Liver (tissue), 9 donors: Measurements from ENCODE around the gene SMG6. TPM values are rescaled to one million over a fixed set of nuclear protein-coding genes. Genes with fewer than 3 reads are reported as not detected.

Experiments
- DNase-seq: peaks from one replicate; pipeline ENCODE4 v3.0.0-alpha.2; 2017; ENCODE audit warnings: low spot score
- H3K27ac ChIP-seq, 2 donors: one replicate each; pipeline ENCODE4 v1.7.0; 2013; ENCODE audit warnings: inconsistent platforms in 2 of 2, low read length in 2 of 2, control low read depth in 1 of 2, low read depth in 1 of 2, mild to moderate bottlenecking in 1 of 2
- H3K27me3 ChIP-seq, 4 donors: one replicate each; pipeline versions ENCODE4 v1.6.1 to v1.7.0; 2013; ENCODE audit warnings: low read length in 3 of 4, inconsistent platforms in 1 of 4, mild to moderate bottlenecking in 1 of 4, moderate library complexity in 1 of 4; ENCODE audit not compliant: control insufficient read depth in 4 of 4, insufficient read depth in 4 of 4
- H3K36me3 ChIP-seq, 4 donors: one replicate each; pipeline versions ENCODE4 v1.6.1 to v1.7.0; 2013; ENCODE audit warnings: low read length in 3 of 4, mild to moderate bottlenecking in 3 of 4, low read depth in 1 of 4, moderate library complexity in 1 of 4; ENCODE audit not compliant: control insufficient read depth in 4 of 4, insufficient read depth in 3 of 4
- H3K4me1 ChIP-seq, 4 donors: one replicate each; pipeline versions ENCODE4 v1.6.1 to v1.7.0; 2013; ENCODE audit warnings: low read length in 3 of 4, mild to moderate bottlenecking in 3 of 4, moderate library complexity in 1 of 4; ENCODE audit not compliant: control insufficient read depth in 4 of 4, insufficient read depth in 4 of 4
- H3K4me3 ChIP-seq, 3 donors: one replicate each; pipeline versions ENCODE4 v1.6.1 to v1.7.0; 2013; ENCODE audit warnings: low read length in 3 of 3, control low read depth in 1 of 3, low read depth in 1 of 3, mild to moderate bottlenecking in 1 of 3
- H3K9ac ChIP-seq, 2 donors: one replicate each; pipeline ENCODE4 v1.7.0; 2013; ENCODE audit warnings: low read length in 2 of 2, mild to moderate bottlenecking in 2 of 2, moderate library complexity in 2 of 2, control low read depth in 1 of 2, low read depth in 1 of 2
- H3K9me3 ChIP-seq, 4 donors: one replicate each; pipeline versions ENCODE4 v1.6.1 to v1.7.0; 2013; ENCODE audit warnings: low read length in 3 of 4; ENCODE audit not compliant: control insufficient read depth in 4 of 4
- EGR1 ChIP-seq, 2 donors: IDR thresholded peaks; 2 replicates each; pipeline ENCODE4 v1.6.1; 2016 to 2018; ENCODE audit warnings: antibody characterized with exemption in 2 of 2, low read depth in 2 of 2
- FOXA1 ChIP-seq: IDR thresholded peaks from 2 replicates; pipeline ENCODE4 v1.6.1; 2016; ENCODE audit warnings: antibody characterized with exemption
- FOXA2 ChIP-seq: IDR thresholded peaks from 2 replicates; pipeline ENCODE4 v1.6.1; 2016; ENCODE audit warnings: antibody characterized with exemption
- GABPA ChIP-seq, 2 donors: IDR thresholded peaks in 1 of 2; conservative IDR thresholded peaks in 1 of 2; 2 replicates each; pipeline ENCODE4 v1.6.1; 2016; ENCODE audit warnings: antibody characterized with exemption in 2 of 2, mild to moderate bottlenecking in 1 of 2, moderate library complexity in 1 of 2
- HNF4A ChIP-seq, 2 donors: conservative IDR thresholded peaks; 2 replicates each; pipeline ENCODE4 v1.6.1; 2016; ENCODE audit warnings: antibody characterized with exemption in 2 of 2, mild to moderate bottlenecking in 2 of 2
- HNF4G ChIP-seq: IDR thresholded peaks from 2 replicates; pipeline ENCODE4 v1.6.1; 2016; ENCODE audit warnings: antibody characterized with exemption
- JUND ChIP-seq, 2 donors: IDR thresholded peaks; 2 replicates each; pipeline ENCODE4 v1.6.1; 2016; ENCODE audit warnings: antibody characterized with exemption in 2 of 2
- NR2F2 ChIP-seq: IDR thresholded peaks from 2 replicates; pipeline ENCODE4 v1.6.1; 2016; ENCODE audit warnings: antibody characterized with exemption
- RAD21 ChIP-seq, 2 donors: IDR thresholded peaks; 2 replicates each; pipeline ENCODE4 v1.6.1; 2016; ENCODE audit warnings: antibody characterized with exemption in 2 of 2, mild to moderate bottlenecking in 2 of 2
- RXRA ChIP-seq, 2 donors: IDR thresholded peaks; 2 replicates each; pipeline ENCODE4 v1.6.1; 2017 to 2018; ENCODE audit warnings: antibody characterized with exemption in 2 of 2, mild to moderate bottlenecking in 1 of 2
- SP1 ChIP-seq: IDR thresholded peaks from 2 replicates; pipeline ENCODE4 v1.6.1; 2018; ENCODE audit warnings: antibody characterized with exemption, mild to moderate bottlenecking
- TAF1 ChIP-seq: conservative IDR thresholded peaks from 2 replicates; pipeline ENCODE4 v1.6.1; 2016; ENCODE audit warnings: antibody characterized with exemption, mild to moderate bottlenecking
- YY1 ChIP-seq: IDR thresholded peaks from 2 replicates; pipeline ENCODE4 v1.6.1; 2016; ENCODE audit warnings: antibody characterized with exemption, mild to moderate bottlenecking
- WGBS: extraction: QIAGEN DNeasy Blood & Tissue Kit; methylation state at CpG from one replicate; pipeline ENCODE4 v1.1.7; 2013; 5-methylcytosine and 5-hydroxymethylcytosine counted together
- polyA plus RNA-seq, 2 donors: library from polyadenylated mRNA; stranded (reverse) in 1 of 2; unstranded in 1 of 2; fragments of 200-250 nt in 1 of 2; fragments of >200 nt in 1 of 2; fragmentation: Nextera tagmentation in 1 of 2; extraction: Ambion mirVana in 1 of 2; gene quantifications; one replicate each; pipeline versions ENCODE4 v1.2.1 to v1.2.3, GENCODE V29; 2013 to 2015
- total RNA-seq, 2 donors: library from RNA; depleted of rRNA; stranded (reverse); fragments of >200 nt; gene quantifications; one replicate each; pipeline ENCODE4 v1.2.3, GENCODE V29; 2014
- TF ChIP-seq, protein P1 (sequence below): IDR thresholded peaks from 2 replicates; pipeline ENCODE4 v1.6.1; 2016; ENCODE audit warnings: antibody characterized with exemption
- TF ChIP-seq, protein P2 (sequence below): IDR thresholded peaks from 2 replicates; pipeline ENCODE4 v1.6.1; 2016; ENCODE audit warnings: antibody characterized with exemption
- TF ChIP-seq, protein P3 (sequence below): IDR thresholded peaks from 2 replicates; pipeline ENCODE4 v1.6.1; 2016; ENCODE audit warnings: antibody characterized with exemption, mild to moderate bottlenecking
- TF ChIP-seq, protein P4 (sequence below): fragments of 150-350 bp; IDR thresholded peaks from 2 replicates; pipeline ENCODE4 v1.5.1; 2017; ENCODE audit warnings: improper control_type of control experiment, low read depth, low read length; ENCODE audit not compliant: missing input control
- TF ChIP-seq, protein P5 (sequence below): IDR thresholded peaks from 2 replicates; pipeline ENCODE4 v1.6.1; 2016; ENCODE audit warnings: antibody characterized with exemption
- donor health status: healthy.
- donor health status: healthy.
- donor health status: healthy.
- donor health status: healthy.
- donor health status: healthy.

SMG6 gene
- total and polyA plus RNA-seq, 4 donors = 4.9 to 12.0 (median 8.2) TPM

DNA sequence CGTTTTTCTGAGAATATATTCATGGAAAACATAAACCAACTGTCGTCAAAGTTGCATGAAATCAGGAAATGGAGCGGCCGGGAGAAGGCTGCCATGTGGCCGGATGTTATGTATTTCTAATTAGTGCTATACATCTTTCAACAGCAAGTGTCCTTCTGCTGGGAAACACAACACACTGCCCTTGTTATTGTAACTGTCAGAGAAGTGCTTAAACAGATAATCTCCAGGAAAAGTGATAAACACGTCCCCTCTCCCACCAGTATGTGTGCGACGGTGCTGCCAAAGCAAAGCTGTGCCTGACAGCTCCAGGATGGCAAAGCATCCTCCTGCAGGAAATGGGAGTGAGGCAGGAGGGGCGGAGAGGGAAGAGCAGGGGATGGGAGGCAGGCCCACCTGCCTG lies 111.8 kb downstream of the SMG6 start:
- no peaks in the 10 kb centered on the region for H3K9me3 ChIP-seq
- H3K36me3 ChIP-seq = peaks cover 0 to 9% (median 3%) of the 10 kb centered on the region in 4 donors
- H3K4me1 ChIP-seq = peaks cover 0 to 2% (median 0%) of the 10 kb centered on the region in 4 donors
- H3K27me3 ChIP-seq = no peaks in the 10 kb centered on the region
- H3K27ac ChIP-seq = peak overlapping the region in 1 of 2 donors; percentile 47
- DNase-seq = no peak
- no peak overlapping the region for H3K4me3 ChIP-seq
- WGBS = 83% methylated on average over 9 of the region's 9 CpGs
- TF ChIP-seq RAD21 (IDR thresholded peaks at IDR 0.05) (no peak), GABPA (IDR thresholded peaks at IDR 0.05 in 1 of 2, conservative IDR thresholded peaks at IDR 0.05 in 1 of 2) (no peak), JUND (IDR thresholded peaks at IDR 0.05) (no peak), EGR1 (IDR thresholded peaks at IDR 0.05; ENCODE audit: low read depth in 2 of 2) (no peak), RXRA (IDR thresholded peaks at IDR 0.05) (no peak), HNF4G (no peak), SP1 (no peak), TAF1 (no peak), YY1 (no peak), FOXA2 (no peak), FOXA1 (no peak), HNF4A (conservative IDR thresholded peaks at IDR 0.05) (no peak), NR2F2 (no peak)
- TF ChIP-seq, protein P1, sequence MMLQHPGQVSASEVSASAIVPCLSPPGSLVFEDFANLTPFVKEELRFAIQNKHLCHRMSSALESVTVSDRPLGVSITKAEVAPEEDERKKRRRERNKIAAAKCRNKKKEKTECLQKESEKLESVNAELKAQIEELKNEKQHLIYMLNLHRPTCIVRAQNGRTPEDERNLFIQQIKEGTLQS = no peak
- TF ChIP-seq, protein P2, sequence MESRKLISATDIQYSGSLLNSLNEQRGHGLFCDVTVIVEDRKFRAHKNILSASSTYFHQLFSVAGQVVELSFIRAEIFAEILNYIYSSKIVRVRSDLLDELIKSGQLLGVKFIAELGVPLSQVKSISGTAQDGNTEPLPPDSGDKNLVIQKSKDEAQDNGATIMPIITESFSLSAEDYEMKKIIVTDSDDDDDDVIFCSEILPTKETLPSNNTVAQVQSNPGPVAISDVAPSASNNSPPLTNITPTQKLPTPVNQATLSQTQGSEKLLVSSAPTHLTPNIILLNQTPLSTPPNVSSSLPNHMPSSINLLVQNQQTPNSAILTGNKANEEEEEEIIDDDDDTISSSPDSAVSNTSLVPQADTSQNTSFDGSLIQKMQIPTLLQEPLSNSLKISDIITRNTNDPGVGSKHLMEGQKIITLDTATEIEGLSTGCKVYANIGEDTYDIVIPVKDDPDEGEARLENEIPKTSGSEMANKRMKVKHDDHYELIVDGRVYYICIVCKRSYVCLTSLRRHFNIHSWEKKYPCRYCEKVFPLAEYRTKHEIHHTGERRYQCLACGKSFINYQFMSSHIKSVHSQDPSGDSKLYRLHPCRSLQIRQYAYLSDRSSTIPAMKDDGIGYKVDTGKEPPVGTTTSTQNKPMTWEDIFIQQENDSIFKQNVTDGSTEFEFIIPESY = no peak
- TF ChIP-seq, protein P3, sequence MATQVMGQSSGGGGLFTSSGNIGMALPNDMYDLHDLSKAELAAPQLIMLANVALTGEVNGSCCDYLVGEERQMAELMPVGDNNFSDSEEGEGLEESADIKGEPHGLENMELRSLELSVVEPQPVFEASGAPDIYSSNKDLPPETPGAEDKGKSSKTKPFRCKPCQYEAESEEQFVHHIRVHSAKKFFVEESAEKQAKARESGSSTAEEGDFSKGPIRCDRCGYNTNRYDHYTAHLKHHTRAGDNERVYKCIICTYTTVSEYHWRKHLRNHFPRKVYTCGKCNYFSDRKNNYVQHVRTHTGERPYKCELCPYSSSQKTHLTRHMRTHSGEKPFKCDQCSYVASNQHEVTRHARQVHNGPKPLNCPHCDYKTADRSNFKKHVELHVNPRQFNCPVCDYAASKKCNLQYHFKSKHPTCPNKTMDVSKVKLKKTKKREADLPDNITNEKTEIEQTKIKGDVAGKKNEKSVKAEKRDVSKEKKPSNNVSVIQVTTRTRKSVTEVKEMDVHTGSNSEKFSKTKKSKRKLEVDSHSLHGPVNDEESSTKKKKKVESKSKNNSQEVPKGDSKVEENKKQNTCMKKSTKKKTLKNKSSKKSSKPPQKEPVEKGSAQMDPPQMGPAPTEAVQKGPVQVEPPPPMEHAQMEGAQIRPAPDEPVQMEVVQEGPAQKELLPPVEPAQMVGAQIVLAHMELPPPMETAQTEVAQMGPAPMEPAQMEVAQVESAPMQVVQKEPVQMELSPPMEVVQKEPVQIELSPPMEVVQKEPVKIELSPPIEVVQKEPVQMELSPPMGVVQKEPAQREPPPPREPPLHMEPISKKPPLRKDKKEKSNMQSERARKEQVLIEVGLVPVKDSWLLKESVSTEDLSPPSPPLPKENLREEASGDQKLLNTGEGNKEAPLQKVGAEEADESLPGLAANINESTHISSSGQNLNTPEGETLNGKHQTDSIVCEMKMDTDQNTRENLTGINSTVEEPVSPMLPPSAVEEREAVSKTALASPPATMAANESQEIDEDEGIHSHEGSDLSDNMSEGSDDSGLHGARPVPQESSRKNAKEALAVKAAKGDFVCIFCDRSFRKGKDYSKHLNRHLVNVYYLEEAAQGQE = no peak
- TF ChIP-seq, protein P4, sequence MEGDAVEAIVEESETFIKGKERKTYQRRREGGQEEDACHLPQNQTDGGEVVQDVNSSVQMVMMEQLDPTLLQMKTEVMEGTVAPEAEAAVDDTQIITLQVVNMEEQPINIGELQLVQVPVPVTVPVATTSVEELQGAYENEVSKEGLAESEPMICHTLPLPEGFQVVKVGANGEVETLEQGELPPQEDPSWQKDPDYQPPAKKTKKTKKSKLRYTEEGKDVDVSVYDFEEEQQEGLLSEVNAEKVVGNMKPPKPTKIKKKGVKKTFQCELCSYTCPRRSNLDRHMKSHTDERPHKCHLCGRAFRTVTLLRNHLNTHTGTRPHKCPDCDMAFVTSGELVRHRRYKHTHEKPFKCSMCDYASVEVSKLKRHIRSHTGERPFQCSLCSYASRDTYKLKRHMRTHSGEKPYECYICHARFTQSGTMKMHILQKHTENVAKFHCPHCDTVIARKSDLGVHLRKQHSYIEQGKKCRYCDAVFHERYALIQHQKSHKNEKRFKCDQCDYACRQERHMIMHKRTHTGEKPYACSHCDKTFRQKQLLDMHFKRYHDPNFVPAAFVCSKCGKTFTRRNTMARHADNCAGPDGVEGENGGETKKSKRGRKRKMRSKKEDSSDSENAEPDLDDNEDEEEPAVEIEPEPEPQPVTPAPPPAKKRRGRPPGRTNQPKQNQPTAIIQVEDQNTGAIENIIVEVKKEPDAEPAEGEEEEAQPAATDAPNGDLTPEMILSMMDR = no peak
- TF ChIP-seq, protein P5, sequence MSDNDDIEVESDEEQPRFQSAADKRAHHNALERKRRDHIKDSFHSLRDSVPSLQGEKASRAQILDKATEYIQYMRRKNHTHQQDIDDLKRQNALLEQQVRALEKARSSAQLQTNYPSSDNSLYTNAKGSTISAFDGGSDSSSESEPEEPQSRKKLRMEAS = no peak
- no peak overlapping the region for H3K9ac ChIP-seq
